ENCODE measurements around the gene OR52M1.

DNA sequence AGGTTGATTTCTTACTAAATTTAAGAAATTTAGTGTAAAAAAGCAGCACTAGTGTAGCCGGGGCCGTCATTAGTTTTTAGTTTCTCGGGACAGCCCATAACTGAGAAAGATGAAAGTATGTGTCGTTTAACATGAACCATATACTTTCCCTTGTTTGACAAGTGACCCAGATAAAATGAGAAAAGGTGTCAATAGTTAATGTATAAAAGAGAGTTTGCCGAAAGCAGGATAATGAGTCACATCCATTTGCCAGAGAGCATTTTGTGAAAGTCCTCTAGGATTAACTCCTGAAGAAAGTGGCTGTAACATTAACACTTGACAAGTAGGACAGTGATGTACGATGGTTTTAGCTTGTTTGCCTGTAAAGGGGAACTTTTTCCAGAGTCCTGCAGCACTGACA, 49.0 kb upstream of the OR52M1 start:
- TF ChIP-seq ZFP30 (CRISPR knock-in tag; IDR thresholded peaks at IDR 0.05) (no peak), ZC3H10 (CRISPR knock-in tag; IDR thresholded peaks at IDR 0.05) (no peak), ZFP3 (CRISPR knock-in tag; IDR thresholded peaks at IDR 0.05) (no peak), TCF4 (CRISPR knock-in tag; IDR thresholded peaks at IDR 0.05; ENCODE audit: borderline replicate concordance) (no peak), ARNTL (CRISPR knock-in tag; IDR thresholded peaks at IDR 0.05; ENCODE audit: borderline replicate concordance, low read depth) (no peak)
- TF ChIP-seq, protein P1, sequence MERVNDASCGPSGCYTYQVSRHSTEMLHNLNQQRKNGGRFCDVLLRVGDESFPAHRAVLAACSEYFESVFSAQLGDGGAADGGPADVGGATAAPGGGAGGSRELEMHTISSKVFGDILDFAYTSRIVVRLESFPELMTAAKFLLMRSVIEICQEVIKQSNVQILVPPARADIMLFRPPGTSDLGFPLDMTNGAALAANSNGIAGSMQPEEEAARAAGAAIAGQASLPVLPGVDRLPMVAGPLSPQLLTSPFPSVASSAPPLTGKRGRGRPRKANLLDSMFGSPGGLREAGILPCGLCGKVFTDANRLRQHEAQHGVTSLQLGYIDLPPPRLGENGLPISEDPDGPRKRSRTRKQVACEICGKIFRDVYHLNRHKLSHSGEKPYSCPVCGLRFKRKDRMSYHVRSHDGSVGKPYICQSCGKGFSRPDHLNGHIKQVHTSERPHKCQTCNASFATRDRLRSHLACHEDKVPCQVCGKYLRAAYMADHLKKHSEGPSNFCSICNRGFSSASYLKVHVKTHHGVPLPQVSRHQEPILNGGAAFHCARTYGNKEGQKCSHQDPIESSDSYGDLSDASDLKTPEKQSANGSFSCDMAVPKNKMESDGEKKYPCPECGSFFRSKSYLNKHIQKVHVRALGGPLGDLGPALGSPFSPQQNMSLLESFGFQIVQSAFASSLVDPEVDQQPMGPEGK (CRISPR knock-in tag; IDR thresholded peaks at IDR 0.05; ENCODE audit: borderline replicate concordance): no peak

Measured in SK-N-SH treated with all-trans-retinoic acid at 6 μM for 48 hours (cell line).